NCI-H526 (cell line): Measurements from ENCODE around the gene COL26A1.
"Not testable (repeated sequence)": the region's sequence is repeated elsewhere in the genome, so short reads cannot be mapped to it uniquely, and the experiment has no call there.

Experiments used
- DNase-seq, 2 experiments: peaks; one replicate each; lab custom pipeline; 2025; lab: John Stamatoyannopoulos, UW

COL26A1 gene

DNA sequence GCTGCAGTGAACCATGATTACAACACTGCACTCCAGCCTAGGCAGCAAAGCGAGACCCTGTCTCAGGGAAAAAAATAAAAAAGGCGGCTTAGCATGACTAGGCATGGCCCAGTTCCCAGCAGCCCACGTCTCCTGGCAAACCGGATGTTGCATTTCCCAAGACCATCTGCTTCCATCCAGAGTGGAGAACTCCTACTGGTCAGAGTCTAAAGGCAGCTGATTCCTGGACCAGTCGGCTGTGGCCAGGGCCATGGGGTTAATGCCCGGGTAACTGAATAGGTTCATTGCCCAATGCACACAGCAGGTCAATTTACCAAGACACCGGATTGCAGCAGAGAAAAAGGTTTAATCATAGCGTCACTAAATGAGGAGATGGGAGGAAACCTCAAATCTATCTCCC, 133.3 kb downstream of the COL26A1 start:
- DNase-seq = no peak

DNA sequence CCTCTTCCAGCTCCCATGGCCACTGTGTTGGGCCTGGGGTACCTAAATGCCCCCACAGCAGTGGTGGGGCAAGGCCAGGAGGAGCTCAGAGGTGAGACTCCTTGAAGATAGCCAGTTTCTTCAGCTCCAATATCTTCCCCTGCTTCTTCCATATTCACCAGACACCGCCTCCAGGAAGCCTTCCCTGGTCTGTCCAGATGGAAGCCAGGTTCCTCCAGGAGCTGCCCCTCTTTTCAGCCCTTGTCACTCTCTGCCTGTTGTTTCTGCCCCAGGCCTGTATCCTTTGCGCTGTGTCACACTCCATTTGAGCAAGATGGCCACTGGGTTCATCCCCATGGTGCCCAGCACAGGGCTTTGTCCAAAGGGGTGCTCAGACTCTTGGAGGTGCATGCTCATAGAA, 138.7 kb downstream of the COL26A1 start:
- DNase-seq = no peak

DNA sequence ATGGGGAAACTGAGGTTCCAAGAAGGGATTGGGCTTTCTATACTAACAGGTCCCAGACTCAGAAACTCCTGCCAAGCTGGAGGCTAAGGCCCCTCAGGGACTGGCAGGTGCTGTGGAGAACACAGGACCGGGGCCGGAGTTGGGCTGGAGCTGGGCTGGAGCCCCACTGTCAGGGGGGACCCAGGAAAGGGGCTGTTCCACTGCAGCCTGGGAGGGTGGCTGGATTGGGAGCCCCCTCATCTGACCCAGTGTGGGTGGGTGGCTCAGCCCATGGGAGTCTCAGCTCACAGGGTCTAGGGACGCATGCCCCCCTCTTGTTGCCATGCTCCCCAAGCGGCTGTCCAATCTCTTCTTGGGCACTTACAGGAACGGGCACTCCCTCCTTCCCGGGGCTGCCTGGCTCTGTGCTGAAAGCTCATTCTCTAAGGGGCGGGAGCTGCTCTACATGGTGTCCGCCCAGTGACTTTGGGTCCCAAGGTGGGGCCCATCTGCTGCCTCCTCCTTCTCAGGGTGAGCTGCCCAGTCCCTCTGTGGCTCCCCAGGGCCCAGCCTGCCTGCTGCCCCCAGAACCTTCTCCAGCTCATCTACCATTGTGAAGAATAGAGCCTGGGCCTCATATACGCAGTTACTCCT, 139.9 kb downstream of the COL26A1 start:
- no peak for DNase-seq

DNA sequence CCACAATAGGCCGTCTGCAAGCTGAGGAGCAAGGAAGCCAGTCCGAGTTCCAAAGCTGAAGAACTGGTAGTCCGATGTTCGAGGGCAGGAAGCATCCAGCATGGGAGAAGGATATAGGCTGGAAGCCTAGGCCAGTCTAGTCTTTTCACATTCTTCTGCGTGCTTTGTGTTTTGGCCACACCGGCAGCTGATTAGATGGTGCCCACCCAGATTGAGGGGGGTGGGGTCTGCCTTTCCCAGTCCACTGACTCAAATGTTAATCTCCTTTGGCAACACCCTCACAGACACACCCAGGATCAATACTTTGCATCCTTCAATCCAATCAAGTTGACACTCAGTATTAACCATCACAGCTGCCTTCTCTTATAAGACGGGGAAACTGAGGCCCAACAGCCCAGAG, 142.8 kb downstream of the COL26A1 start:
- DNase-seq = not testable (repeated sequence)

DNA sequence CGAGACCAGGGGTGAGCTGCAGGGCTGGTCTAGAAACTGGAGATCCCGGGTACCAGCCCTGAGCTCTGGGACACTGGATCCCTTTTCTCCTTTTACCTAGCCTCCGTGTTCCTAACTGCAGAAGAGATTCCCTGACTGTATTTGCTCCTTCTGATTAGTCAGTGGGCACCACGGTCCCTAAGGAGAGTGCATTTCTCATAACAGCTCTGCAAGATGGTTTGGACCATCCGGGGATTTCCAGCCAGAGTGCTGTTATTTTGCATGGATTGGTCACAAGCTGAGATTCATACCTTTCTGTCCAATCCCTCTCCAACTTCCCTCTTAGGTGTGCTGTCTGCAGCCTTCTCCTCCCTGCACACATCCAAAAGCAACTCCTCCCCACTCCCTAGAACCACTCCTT, 143.9 kb downstream of the COL26A1 start:
- no peak for DNase-seq

DNA sequence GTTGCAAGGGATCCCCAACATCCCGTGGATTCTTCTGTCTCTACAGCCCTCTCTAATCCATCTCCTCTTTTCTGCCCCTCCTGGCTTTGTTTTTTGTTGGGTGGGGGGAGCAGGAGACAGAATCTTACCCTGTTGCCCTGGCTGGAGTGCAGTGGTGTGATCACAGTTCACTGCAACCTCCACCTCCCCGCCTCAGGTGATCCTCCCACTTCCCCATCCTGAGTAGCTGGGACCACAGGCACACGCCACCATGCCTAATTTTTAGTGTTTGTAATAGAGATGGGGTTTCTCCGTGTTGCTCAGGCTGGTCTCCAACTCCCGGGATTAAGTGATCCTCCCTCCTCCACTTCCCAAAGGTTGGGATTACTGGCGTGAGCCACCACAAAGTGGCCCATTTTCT, 144.7 kb downstream of the COL26A1 start:
- DNase-seq = no peak

DNA sequence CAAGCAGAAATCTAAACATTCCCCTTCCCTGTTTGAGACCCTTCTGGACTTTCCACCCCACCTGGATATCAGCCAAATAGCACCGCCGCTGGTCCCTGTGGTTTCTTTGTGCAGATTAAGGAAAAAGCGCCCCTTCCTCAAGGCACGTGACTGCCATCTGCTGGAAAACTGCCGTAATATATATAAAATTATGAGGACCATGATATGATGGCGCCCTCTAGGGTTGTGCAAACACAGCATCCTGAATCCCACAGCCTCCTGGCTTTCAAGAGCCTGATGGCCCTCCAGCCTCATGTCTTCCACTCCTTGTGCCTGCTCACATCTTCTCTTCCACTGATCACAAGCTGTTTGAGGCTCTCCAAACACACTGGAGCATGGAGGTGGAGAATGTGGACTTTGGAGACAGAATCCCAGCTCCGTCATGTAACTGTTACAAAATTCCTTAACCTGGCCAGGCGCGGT, 145.1 kb downstream of the COL26A1 start:
- DNase-seq = peak; percentile 67 to 90

DNA sequence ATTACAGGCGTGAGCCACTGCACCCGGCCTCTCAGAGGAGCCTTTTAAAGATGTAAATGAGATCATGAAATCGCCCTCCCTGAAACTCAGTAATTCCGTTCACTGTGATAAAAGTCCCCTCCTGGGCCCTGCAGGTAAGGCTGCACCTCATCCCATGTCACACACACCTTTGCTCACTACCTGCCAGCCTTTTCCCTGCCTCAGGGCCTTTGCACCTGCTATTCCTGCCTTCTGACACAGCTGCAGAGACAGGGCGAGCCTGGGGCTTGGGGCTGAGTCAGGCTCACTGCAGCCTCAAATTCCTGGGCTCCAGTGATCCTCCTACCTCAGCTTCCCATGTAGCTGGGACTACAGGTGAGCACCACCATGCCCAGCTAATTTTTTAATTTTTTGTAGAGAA, 147.6 kb downstream of the COL26A1 start:
- DNase-seq = no peak

DNA sequence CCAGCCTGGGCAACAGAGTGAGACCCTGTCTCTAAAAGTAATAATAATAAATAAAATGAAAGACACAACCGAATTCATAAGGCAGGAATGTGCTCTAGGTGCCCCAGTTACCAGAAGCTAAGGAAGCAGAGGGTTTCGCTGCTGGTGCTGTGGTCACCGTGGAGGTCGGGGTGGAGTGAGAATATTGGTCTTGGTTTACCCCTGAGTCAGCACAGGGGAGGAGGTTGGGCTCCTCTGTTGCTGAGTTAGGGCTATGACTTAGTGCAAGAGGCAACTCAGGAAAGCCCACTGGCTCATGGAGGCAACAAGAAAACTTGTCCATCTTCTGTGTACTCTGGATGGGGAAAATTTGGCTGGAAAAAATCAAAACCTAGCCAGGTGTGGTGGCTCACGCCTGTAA, 149.3 kb downstream of the COL26A1 start:
- no peak for DNase-seq

DNA sequence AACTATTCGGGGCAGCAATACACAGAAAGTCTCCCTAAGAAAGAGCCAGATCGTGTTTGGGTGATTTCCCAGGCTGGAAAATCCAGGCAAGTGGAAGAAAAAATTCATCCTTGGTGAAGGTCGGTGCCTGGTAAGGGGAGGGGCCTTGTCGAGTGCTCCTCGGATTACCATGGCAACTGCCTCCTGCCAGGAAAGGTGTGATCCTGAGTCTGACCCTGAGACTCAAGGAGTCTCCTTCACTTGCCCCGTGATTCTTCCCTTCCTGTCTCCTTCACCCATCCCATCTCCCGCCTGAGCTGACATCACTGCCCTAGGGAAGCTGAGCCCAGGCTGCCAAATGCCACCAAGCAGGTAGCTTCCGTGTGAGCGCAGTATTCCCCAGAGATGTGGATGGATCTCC, 154.2 kb downstream of the COL26A1 start:
- no peak for DNase-seq

DNA sequence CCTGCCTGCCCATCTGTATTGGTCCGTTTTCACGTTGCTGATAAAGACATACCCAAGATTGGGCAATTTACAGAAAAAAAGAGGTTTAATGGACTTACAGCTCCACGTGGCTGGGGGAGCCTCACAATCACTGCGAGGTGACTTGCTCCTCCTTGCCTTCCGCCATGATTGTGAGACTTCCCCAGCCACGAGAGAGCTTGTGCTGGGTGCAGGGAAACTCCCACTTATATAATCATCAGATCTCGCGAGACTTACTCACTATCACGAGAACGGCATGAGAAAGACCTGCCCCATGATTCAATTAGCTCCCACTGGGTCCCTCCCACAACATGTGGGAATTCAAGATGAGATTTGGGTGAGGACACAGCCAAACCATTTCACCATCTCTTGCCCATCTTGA, 154.6 kb downstream of the COL26A1 start:
- DNase-seq = no peak

DNA sequence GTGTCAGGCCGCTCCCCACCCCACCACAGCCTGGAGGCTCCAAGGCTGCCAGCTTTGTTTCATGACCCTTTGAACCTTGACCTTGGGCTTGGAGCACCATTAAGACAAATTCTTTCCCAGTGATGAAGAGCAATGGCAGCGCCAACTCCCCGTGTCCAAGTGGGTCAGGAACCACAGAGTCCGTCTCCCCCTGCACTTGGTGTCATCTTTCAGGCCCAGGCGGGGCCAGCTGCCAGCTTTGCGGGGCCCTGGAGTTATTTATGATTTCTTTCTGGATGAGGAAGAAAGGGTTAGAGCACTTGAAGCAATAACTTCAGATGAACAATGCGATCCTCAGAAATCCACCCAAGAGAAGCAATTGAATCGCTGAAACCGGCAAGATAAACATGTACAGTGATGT, 155.7 kb downstream of the COL26A1 start:
- DNase-seq = no peak

DNA sequence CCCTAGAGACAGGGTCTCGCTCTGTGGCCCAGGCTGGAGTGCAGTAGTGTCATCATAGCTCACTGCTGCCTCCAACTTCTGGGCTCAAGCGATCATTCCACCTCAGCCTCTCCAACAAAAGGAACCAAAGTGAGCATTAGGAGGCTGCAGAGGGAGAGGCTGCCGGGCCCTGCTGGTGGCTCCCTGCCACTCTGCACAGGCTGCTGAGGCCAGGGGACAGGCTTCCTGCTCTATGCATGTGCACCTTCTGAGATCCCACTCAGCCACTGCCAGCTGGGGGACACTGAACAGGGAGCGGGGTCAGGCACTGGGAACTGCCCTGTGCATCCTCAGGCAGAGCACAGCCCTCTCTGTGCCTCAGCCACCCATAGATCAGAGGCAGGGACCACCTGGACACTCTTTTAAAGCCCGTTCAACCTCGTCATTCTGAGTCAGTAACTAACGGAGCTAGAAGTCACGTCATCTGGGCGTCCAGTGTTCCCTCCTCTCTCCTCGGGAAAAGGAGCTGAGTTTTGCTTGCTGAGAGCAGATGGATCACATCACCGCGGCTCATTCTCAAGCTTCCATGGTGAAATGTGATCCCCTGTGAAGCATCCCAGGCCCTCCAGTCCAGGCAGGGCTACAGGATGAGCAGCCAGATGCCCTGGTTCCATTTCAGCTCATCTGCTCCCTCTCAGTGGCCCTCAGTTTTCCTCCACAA, 156.8 kb downstream of the COL26A1 start:
- DNase-seq = no peak

DNA sequence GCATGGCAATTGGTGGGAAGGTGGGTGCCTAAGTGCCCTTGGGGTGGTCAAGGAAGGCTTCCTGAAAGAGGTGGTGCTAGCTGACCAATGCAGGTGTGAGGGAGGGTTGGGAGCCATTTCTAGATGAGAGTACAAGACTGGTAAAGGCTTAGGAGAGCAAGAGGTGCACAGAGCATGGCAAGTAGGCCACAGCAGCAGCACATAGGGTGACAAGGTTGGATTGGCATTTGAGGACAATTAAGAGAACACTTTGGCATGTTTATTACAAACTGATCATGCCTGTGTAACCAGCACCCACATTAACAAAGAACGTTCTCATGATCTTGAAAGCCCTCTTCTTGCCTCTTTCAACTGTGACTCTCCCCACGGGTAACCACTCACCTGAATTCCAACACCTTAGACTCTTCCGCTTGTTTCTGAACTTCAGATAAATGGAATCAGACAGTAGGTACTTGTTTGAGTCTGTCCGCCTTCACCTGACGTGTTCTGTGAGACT, 158.8 kb downstream of the COL26A1 start:
- DNase-seq = no peak

DNA sequence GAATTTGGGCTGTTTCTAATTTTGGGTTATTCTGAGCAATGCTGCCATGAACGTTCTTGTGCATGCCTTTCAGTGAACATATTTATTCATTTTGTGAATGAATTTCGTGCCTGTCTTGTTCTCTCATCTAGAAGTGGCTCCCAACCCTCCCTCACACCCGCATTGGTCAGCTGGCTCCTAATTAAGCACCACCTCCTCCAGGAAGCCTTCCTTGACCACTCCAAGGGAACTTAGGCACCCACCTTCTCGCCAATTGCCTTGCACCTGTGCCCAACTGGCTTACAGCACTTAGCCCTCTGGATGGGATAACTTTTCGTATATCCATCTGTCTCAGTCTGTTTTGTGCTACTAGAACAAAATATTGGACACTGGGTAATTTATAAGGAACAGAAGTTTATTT, 159.3 kb downstream of the COL26A1 start:
- no peak for DNase-seq

DNA sequence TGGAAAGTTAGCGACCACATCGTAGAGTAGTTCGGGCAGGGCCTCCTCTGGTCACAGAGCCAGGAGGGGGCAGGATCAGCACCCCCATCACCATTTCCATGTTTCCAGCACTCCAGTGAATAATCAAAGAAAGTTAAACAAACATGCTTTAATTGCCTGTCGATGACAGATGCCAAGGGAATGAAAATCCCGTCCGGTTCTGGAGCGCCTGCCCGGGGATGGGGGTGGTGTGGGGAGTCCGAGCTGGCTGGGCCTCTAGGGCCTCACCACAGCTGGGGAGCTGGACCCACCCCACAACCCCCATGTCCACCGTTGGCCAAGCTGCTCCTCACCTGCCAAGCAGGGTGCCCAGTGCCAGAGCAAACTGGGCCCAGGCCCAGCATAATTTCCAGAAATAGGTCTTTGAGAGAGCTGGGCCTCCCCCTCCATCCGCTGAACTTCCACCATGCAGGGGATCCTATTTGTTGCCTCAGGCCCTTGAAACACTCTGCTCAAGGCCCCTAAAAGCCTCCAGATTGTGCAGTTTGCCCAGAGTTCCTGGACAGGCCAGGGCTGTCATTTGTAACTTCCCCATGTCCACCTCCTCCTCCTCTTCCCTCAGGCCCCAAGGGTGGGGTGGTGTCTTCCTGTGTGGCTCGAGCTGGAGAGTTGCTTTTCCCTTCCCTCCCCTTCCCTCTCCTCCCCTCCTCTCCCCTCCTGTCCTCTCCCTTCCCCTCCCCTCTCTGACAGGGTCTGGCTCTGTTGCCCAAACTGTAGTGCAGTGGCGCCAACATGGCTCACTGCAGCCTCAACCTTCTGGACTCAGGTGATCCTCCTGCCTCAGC, 165.4 kb downstream of the COL26A1 start:
- no peak for DNase-seq

DNA sequence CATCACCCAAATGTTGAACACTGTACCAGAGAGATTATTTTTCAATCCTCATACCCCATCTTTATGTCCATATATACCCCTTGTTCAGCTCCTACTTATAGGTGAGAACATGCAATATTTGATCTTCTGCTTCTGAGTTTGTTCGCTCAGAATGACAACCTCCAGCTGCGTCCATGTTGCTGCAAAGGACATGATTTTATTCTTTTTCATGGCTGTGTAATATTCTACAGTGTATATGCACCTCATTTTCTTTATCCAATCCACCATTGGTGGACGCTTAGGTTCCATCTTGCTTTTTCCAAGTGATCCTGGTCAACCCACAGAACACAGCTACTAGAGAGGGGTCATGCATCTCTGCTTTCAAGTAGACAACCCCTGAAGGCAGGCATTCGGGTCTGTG, 166.9 kb downstream of the COL26A1 start:
- DNase-seq = no peak

DNA sequence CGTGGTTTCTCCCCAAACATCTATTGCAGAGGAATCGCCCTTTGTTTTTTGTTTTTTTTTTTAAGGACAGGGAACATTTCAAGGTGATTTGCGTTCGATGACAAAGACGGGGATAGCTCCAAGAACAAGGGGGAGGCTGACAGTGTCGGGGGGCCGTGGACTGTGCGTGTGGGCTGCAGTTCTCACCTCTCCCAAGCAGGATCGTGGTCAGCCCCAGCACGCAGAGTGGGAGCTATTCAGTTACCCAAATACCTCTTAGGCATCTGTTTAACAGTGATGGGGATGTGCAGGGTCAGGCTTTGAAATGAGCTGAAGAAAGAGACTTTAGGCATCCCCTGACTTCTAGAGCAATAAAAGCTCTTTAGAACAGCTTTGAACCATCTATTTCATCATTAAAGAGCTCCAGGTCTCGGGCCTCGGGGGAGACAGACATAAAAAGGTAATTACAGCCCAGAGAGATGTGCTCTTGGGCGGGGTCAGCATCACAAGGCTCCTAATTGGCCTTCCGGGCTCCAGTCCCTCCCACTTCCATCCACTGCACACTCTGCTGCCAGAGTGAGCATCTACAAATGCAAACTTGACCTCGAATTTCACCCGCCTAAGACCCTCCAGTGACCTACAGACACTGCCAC, 169.2 kb downstream of the COL26A1 start:
- DNase-seq = peak in 1 of 2 experiments; percentile 20

DNA sequence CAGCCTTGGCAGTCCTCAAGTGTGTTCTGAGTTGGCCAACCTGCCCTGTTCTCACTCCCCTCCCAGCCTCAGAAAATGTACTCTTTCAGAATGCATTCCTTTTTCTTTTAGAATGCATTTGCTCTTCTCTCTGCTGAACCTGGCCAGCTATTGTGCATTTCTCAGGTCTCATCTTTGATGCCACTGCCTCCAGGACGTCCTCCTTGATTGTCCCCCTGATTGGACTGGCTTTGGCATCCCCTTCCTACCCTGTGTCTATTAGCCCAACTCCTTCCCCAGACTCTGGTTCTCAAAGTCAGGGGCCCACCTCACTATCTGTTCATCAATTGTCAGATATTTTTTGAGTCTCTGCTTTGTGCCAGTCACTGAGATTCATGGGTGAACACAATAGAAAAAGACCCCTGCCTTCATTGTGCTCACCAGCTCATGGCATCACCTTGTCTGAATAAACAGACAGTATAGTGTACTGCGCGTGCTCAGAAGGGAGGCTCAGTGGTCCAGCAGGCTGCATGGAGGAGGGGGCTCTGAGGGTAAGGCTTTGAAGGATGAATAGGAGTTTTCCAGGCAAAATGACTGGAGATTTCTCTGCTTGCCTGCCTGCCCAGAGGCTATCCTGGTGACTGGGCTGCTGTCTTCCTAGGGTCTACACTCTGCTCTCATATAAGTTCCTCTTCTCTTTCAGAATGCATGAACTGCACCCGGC, 169.9 kb downstream of the COL26A1 start:
- no peak for DNase-seq

DNA sequence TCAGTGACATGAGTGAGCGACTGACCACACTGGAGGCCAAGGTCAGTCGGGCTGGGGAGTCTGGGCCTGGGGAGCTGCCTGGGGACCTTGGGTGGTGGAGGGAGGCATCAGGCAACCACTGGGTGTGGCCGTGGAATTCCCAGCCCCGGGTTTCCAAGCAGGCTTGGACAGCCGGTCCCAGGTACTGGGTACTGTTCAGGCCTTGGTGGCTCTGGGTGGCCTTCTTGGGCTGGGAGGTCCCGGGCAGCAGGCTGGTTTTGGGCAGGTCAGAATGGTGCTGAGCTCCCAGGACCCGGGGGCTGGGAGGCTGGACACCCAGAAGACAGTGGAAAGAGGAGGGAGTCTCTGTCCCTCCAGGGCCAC, 170.4 kb downstream of the COL26A1 start:
- no peak for DNase-seq

DNA sequence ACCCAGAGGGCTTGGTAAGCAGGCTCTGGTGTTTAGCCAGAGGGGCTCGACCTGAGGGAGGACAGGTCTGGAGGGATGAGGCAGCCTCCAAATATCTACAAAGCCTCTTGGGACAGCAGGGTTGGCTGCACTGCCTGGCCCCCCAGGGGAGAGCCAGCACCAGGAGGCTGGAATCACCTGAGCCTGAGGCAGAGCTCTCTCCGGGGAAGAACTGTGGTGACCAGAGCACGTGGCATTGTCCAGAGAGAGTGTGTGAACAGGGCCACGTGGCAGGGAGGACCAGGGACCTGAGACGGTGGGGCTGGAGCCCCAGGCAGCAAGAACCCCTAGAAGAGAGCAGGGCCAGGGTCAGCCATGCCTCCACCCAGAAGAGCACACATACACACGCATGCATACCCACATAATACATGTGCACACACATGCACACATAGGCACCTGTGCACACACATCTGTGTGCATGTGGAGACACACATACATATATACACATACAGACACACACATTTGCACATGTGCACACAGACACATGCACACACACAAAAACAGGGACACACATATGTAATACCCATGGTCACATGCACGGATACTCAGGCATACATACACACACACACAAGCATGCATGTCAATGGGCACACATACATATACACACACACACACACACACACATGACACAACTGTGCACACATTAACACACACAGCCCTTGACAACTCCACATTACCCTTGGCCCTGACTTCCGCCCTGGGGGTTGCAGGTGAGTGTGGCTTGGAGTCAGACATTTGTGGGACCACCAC, 171.5 kb downstream of the COL26A1 start:
- DNase-seq = no peak
